Measurements from ENCODE around the gene ARID1B. TPM values are rescaled to one million over a fixed set of nuclear protein-coding genes. Genes with fewer than 3 reads are reported as not detected.

ARID1B gene
- polyA plus RNA-seq, 1 experiment, result 19.2 TPM

DNA sequence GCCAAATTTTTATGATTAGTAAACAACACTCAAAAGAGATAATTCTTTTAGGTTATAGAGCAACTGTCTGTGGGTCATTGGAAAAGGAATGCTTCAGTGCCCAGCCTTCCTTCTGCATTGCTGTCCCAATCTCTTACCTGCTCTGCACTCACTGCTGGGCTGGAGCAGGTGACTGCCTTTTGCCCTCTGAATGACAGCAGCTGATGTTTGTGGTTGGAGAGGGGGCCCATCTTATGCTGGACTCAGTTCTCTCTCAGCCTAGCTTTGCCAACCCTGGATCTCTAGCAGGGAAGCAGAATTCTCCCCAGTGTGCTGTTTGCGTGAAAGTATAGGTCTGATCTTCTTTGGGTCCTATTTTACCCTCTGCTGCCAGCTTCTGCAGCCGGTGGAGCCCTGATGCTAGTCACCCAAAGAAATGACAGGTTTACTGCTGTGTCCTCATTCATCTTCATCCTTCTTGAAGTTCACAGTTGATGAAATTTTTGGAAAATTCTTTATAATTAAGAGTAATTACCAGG is 193.5 kb downstream of the ARID1B start:
- no peak overlapping the region for H3K27ac ChIP-seq (ENCODE audit: low read depth, low read length)
- H3K27me3 ChIP-seq (ENCODE audit: control insufficient read depth, insufficient read depth, low read length), result no peaks in the 10 kb centered on the region
- H3K9me3 ChIP-seq (ENCODE audit: control insufficient read depth, insufficient read depth, low read length), result no peaks in the 10 kb centered on the region
- TF ChIP-seq, protein P1, sequence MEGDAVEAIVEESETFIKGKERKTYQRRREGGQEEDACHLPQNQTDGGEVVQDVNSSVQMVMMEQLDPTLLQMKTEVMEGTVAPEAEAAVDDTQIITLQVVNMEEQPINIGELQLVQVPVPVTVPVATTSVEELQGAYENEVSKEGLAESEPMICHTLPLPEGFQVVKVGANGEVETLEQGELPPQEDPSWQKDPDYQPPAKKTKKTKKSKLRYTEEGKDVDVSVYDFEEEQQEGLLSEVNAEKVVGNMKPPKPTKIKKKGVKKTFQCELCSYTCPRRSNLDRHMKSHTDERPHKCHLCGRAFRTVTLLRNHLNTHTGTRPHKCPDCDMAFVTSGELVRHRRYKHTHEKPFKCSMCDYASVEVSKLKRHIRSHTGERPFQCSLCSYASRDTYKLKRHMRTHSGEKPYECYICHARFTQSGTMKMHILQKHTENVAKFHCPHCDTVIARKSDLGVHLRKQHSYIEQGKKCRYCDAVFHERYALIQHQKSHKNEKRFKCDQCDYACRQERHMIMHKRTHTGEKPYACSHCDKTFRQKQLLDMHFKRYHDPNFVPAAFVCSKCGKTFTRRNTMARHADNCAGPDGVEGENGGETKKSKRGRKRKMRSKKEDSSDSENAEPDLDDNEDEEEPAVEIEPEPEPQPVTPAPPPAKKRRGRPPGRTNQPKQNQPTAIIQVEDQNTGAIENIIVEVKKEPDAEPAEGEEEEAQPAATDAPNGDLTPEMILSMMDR (IDR thresholded peaks at IDR 0.05; ENCODE audit: low read depth, low read length), result no peak
- ChIA-PET POLR2A (no interaction called here), CTCF (interaction anchor here (0.7 kb wide), 1 partner anchor 173 kb away, joined by 3 read pairs; no protein-coding TSS in a partner anchor)
- no peak for DNase-seq (ENCODE audit: low read depth, low spot score)
- no peak overlapping the region for H3K4me3 ChIP-seq (ENCODE audit: low read depth, low read length)

DNA sequence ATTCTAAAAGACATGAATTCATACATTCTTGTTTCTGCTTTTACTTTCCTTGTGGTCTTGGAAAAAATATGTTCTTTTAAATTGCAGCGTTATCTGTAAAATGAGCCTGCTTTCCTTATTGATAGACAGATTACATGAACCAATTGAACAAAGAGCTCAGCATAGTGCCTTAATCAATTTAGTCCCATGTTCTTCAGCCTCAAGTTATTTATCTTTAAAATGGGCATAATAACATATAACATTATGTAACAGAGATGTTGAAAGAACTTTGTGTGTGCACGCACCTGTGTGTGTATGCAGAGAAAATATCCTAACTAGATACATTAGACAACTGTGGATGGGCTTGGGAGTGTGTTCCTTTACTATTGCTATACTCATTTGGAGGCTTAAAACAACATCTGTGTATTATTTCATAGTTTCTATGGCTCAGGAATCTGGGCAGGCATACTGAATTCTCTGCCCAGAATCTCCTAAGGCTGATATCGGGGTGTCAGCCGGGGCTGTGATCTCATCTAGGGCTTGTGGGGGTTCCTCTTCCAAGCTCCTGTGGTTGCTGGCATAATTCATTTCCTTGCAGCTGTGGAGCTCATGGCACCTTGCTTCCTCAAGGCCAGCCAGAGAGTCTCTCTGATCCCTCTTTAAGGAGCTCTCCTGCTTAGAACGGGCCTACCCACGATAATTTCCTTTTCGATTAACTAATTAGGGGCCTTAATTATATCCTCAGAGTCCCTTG is 194.1 kb downstream of the ARID1B start:
- Histone ChIP-seq H3K27me3 (ENCODE audit: control insufficient read depth, insufficient read depth, low read length) (no peaks in the 10 kb centered on the region), H3K4me3 (ENCODE audit: low read depth, low read length) (no peak overlapping the region), H3K9me3 (ENCODE audit: control insufficient read depth, insufficient read depth, low read length) (no peaks in the 10 kb centered on the region), H3K27ac (ENCODE audit: low read depth, low read length) (no peak overlapping the region)
- POLR2A ChIA-PET, result no interaction called here
- TF ChIP-seq, protein P1 (IDR thresholded peaks at IDR 0.05; ENCODE audit: low read depth, low read length), result no peak
- CTCF ChIA-PET, result interaction anchor here (0.7 kb wide), 1 partner anchor 174 kb away, joined by 3 read pairs; no protein-coding TSS in a partner anchor
- DNase-seq (ENCODE audit: low read depth, low spot score), result no peak

DNA sequence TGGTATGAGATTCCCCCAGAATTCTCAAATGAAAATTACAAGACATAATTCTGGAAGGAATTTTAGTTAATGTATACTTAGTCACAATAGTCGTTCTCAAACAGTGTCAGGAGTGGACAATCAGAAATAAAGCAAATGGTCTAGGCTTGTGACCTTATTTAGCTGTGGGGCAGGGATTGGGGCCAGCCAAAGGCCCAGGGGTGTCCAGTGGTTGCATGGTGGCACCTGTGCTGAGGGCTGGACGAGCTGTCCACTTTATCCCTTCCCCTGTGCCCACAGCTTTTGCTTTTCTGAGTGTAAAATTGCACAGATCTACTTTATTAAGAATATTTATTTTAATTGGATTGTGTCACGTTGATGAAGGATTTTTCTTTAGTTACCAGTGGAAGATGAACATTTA is 195.0 kb downstream of the ARID1B start:
- H3K4me3 ChIP-seq (ENCODE audit: low read depth, low read length), result no peak overlapping the region
- H3K9me3 ChIP-seq (ENCODE audit: control insufficient read depth, insufficient read depth, low read length), result no peaks in the 10 kb centered on the region
- CTCF ChIA-PET, result no interaction called here
- POLR2A ChIA-PET, result no interaction called here
- H3K27ac ChIP-seq (ENCODE audit: low read depth, low read length), result no peak overlapping the region
- TF ChIP-seq, protein P1 (IDR thresholded peaks at IDR 0.05; ENCODE audit: low read depth, low read length), result no peak
- no peak for DNase-seq (ENCODE audit: low read depth, low spot score)
- no peaks in the 10 kb centered on the region for H3K27me3 ChIP-seq (ENCODE audit: control insufficient read depth, insufficient read depth, low read length)

DNA sequence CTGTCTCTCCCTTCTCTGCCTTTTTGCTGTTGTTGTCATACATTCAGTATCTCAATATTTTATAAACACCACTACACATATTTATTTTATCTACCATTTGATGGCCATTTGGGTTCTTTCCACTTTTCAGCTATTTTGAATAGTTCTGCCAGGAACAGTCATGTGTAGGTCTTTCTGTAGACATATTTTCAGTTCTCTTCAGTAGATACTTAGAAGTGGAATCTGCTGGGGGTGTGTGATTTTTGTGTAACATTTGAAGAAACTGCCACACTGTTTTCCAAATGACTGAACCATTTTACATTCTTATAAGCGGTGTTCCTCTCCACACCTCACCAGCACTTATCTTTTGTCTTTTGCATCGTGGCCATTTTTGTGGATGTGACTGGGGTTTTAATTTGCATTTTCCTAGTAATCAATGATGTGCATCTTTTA is 197.7 kb downstream of the ARID1B start:
- no peak for DNase-seq (ENCODE audit: low read depth, low spot score)
- Histone ChIP-seq H3K4me3 (ENCODE audit: low read depth, low read length) (no peak overlapping the region), H3K27ac (ENCODE audit: low read depth, low read length) (no peak overlapping the region), H3K9me3 (ENCODE audit: control insufficient read depth, insufficient read depth, low read length) (no peaks in the 10 kb centered on the region), H3K27me3 (ENCODE audit: control insufficient read depth, insufficient read depth, low read length) (no peaks in the 10 kb centered on the region)
- CTCF ChIA-PET, result no interaction called here
- POLR2A ChIA-PET, result no interaction called here
- TF ChIP-seq, protein P1 (IDR thresholded peaks at IDR 0.05; ENCODE audit: low read depth, low read length), result no peak

DNA sequence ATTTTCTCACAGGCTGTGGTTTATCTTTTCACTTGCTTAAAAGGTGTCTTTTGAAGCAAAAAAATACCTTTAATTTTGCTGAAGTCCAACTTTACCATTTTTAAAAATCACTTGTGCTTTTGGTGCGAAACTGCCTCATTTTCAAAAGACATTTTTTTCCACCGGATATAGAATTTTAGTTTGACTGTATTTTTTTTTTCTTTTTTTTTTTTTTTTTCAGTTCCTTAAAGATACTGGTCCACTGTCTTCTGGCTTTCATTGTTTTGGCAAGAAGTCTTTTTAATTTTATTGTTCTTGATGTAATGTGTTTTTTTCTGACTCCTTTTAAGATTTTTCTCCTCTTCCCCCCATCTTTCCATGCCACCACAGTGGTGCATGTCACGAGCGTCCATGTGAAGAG is 198.2 kb downstream of the ARID1B start:
- Histone ChIP-seq H3K27me3 (ENCODE audit: control insufficient read depth, insufficient read depth, low read length) (no peaks in the 10 kb centered on the region), H3K4me3 (ENCODE audit: low read depth, low read length) (no peak overlapping the region), H3K27ac (ENCODE audit: low read depth, low read length) (no peak overlapping the region), H3K9me3 (ENCODE audit: control insufficient read depth, insufficient read depth, low read length) (no peaks in the 10 kb centered on the region)
- ChIA-PET POLR2A (no interaction called here), CTCF (no interaction called here)
- DNase-seq (ENCODE audit: low read depth, low spot score), result no peak
- TF ChIP-seq, protein P1 (IDR thresholded peaks at IDR 0.05; ENCODE audit: low read depth, low read length), result no peak

Measured in AG04450 (cell line).